22Rv1 (cell line): ENCODE measurements around the gene RIC1.

ENCODE experiments used
- CTCF ChIP-seq: fragments of 450-650 bp; IDR thresholded peaks from 2 replicates; pipeline ENCODE4 v1.5.1; 2017; ENCODE audit warnings: mild to moderate bottlenecking
- ZFX ChIP-seq: fragments of 450-650 bp; IDR thresholded peaks from 2 replicates; pipeline ENCODE4 v1.6.1; 2017; ENCODE audit warnings: antibody characterized with exemption, borderline replicate concordance

- no peak for TF ChIP-seq CTCF
- no peak for TF ChIP-seq ZFX
Measured at GRCh38 chr9:5614192-5614591, 14.7 kb upstream of the RIC1 start.
